Smooth muscle cell (in vitro differentiated cells): Measurements from ENCODE around the gene CAPN3. TPM values are rescaled to one million over a fixed set of nuclear protein-coding genes. Genes with fewer than 3 reads are reported as not detected.

Experiments used
- DNase-seq: peaks from one replicate; lab custom pipeline; 2025; ENCODE audit not compliant: unreplicated experiment; lab: John Stamatoyannopoulos, UW
- H2AFZ ChIP-seq: fragments of 200-600 bp; sonication (generic); 2 replicates; pipeline ENCODE4 v1.6.0; 2016; ENCODE audit warnings: antibody characterized with exemption, low read depth, mild to moderate bottlenecking
- H3F3A ChIP-seq: fragments of 200-600 bp; sonication (generic); 2 replicates; pipeline ENCODE4 v1.6.0; 2017; ENCODE audit warnings: antibody characterized with exemption, low read depth
- H3K27ac ChIP-seq: fragments of 200-600 bp; sonication (generic); 2 replicates; pipeline ENCODE4 v1.5.1; 2016; ENCODE audit warnings: low read depth, mild to moderate bottlenecking
- H3K27me3 ChIP-seq: fragments of 200-600 bp; sonication (generic); 2 replicates; pipeline ENCODE4 v1.6.1; 2016; ENCODE audit warnings: low read depth, mild to moderate bottlenecking
- H3K36me3 ChIP-seq: fragments of 200-600 bp; sonication (generic); 2 replicates; pipeline ENCODE4 v1.5.1; 2016; ENCODE audit warnings: low read depth
- H3K4me1 ChIP-seq: fragments of 200-600 bp; sonication (generic); 2 replicates; pipeline ENCODE4 v1.5.1; 2016; ENCODE audit warnings: low read depth
- H3K4me2 ChIP-seq: fragments of 200-600 bp; sonication (generic); 2 replicates; pipeline ENCODE4 v1.6.0; 2016; ENCODE audit warnings: mild to moderate bottlenecking
- H3K4me3 ChIP-seq: fragments of 200-600 bp; sonication (generic); 2 replicates; pipeline ENCODE4 v1.5.1; 2016; ENCODE audit warnings: mild to moderate bottlenecking
- H3K79me2 ChIP-seq: fragments of 200-600 bp; sonication (generic); 2 replicates; pipeline ENCODE4 v1.6.0; 2016; ENCODE audit warnings: low read depth, mild to moderate bottlenecking
- H3K9ac ChIP-seq: fragments of 200-600 bp; sonication (generic); 2 replicates; pipeline ENCODE4 v1.6.0; 2016; ENCODE audit warnings: low read depth
- H3K9me3 ChIP-seq: fragments of 200-600 bp; sonication (generic); replicated peaks from 2 replicates; pipeline ENCODE4 v1.5.1; 2016; ENCODE audit warnings: low read depth
- H4K20me1 ChIP-seq: fragments of 200-600 bp; sonication (generic); 2 replicates; pipeline ENCODE4 v1.6.0; 2016; ENCODE audit warnings: low read depth
- CTCF ChIP-seq: fragments of 200-600 bp; sonication (generic); IDR thresholded peaks from 2 replicates; pipeline ENCODE4 v1.5.1; 2017; ENCODE audit warnings: borderline replicate concordance, mild to moderate bottlenecking, antibody characterized with exemption; ENCODE audit not compliant: insufficient read depth, poor library complexity, severe bottlenecking
- WGBS: methylation state at CpG from one replicate; pipeline ENCODE4 v1.1.7; 2016; ENCODE audit warnings: low lambda C conversion rate; 5-methylcytosine and 5-hydroxymethylcytosine counted together
- polyA plus RNA-seq: library from polyadenylated mRNA; unstranded; fragments of >200 nt; fragmentation: Nextera tagmentation; extraction: Ambion mirVana; gene quantifications from 2 replicates; pipeline ENCODE4 v1.2.1, GENCODE V29; 2016
- total RNA-seq: library from RNA; depleted of rRNA; stranded (reverse); fragments of >200 nt; gene quantifications from 2 replicates; pipeline ENCODE4 v1.2.3, GENCODE V29; 2014

The CAPN3 gene
- total and polyA plus RNA-seq, 2 experiments from 2014 or later: 0.25 to 1.6 TPM

- Histone ChIP-seq H3K27me3 (no peaks in the 10 kb centered on the region), H3K4me2 (no peak overlapping the region), H3K79me2 (no peaks in the 10 kb centered on the region), H3K9ac (no peak overlapping the region), H3K4me1 (no peaks in the 10 kb centered on the region), H2AFZ (no peak overlapping the region), H3K9me3 (no peaks in the 10 kb centered on the region), H4K20me1 (no peaks in the 10 kb centered on the region), H3K36me3 (no peaks in the 10 kb centered on the region), H3F3A (no peaks in the 10 kb centered on the region), H3K27ac (no peak overlapping the region), H3K4me3 (no peak overlapping the region)
- TF ChIP-seq CTCF: no peak
- WGBS: 98% methylated on average over 5 of the region's 5 CpGs
- no peak for DNase-seq
These were observed 16.0 kb downstream of the CAPN3 start for GRCh38 chr15:42375252-42375651.

DNA sequence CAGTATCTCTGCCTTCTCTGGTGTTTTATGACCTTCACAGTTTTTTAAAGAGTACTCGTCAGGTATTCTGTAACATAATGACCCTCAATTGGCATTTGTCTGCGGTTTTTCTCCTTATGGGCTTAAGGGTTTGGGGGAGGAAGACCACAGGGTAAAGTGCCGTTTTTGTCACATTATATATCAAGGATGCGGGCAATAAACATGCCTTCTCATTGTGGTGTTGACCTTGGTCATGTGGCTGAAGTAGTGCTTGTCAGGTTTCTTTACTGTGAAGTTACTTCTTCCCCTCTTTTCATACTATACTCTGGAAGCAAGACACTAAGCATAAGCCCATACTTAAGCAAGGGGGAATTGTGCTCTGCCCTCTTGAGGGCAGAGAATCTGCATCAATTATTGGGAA lies 16.6 kb downstream of the CAPN3 start:
- no peak overlapping the region for H3K9ac ChIP-seq
- H3K79me2 ChIP-seq: no peaks in the 10 kb centered on the region
- no peak for TF ChIP-seq CTCF
- H4K20me1 ChIP-seq: no peaks in the 10 kb centered on the region
- H3K4me3 ChIP-seq: no peak overlapping the region
- no peaks in the 10 kb centered on the region for H3F3A ChIP-seq
- no peak overlapping the region for H2AFZ ChIP-seq
- no peak overlapping the region for H3K4me2 ChIP-seq
- DNase-seq: no peak
- no peaks in the 10 kb centered on the region for H3K36me3 ChIP-seq
- WGBS: 78% methylated on average over 4 of the region's 4 CpGs
- no peaks in the 10 kb centered on the region for H3K9me3 ChIP-seq
- H3K27me3 ChIP-seq: no peaks in the 10 kb centered on the region
- no peaks in the 10 kb centered on the region for H3K4me1 ChIP-seq
- no peak overlapping the region for H3K27ac ChIP-seq

- 88% methylated on average over 8 of the region's 8 CpGs for WGBS
- H3K4me1 ChIP-seq: no peaks in the 10 kb centered on the region
- H3K4me2 ChIP-seq: no peak overlapping the region
- no peak for TF ChIP-seq CTCF
- H3K36me3 ChIP-seq: no peaks in the 10 kb centered on the region
- DNase-seq: no peak
- H4K20me1 ChIP-seq: no peaks in the 10 kb centered on the region
- H3K27me3 ChIP-seq: no peaks in the 10 kb centered on the region
- no peaks in the 10 kb centered on the region for H3K79me2 ChIP-seq
- no peak overlapping the region for H3K4me3 ChIP-seq
- no peak overlapping the region for H3K27ac ChIP-seq
- no peak overlapping the region for H3K9ac ChIP-seq
- H3F3A ChIP-seq: no peaks in the 10 kb centered on the region
- H2AFZ ChIP-seq: no peak overlapping the region
- H3K9me3 ChIP-seq: no peaks in the 10 kb centered on the region
These were observed 18.7 kb downstream of the CAPN3 start for GRCh38 chr15:42378011-42378410.

DNA sequence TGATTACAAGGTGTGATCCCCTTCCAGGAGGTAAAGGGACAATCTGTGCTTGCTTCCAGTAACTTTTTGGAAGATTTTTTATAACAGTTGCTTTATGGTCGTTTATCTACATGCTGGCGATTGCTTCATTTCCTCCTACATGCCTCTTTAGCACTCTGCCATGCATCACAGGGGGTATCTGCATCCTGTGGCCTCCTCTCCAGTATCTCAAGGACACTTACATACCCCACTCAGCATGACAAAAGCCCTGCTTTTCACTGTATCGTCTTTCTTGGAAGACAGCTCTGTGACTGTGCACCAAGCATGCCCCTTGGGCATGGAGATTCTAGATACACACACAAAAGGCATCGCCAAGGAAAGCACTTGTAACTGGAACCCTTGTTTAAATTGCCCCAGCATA lies 25.3 kb downstream of the CAPN3 start:
- Histone ChIP-seq H3K9me3 (no peaks in the 10 kb centered on the region), H3K36me3 (no peaks in the 10 kb centered on the region), H3K9ac (no peak overlapping the region), H2AFZ (no peak overlapping the region), H3K4me2 (no peak overlapping the region), H3F3A (no peaks in the 10 kb centered on the region), H3K4me1 (no peaks in the 10 kb centered on the region), H3K4me3 (no peak overlapping the region), H3K27me3 (no peaks in the 10 kb centered on the region), H4K20me1 (no peaks in the 10 kb centered on the region), H3K27ac (no peak overlapping the region), H3K79me2 (no peaks in the 10 kb centered on the region)
- TF ChIP-seq CTCF: no peak
- DNase-seq: no peak
- WGBS: 40% methylated on average over 4 of the region's 4 CpGs
